Right lobe of liver (tissue), 4 donors: Measurements from ENCODE around the gene ATAD3A.

ENCODE experiments used
- CTCF ChIP-seq, 4 donors: fragments of 200-600 bp in 3 of 4; fragments of 450-650 bp in 1 of 4; IDR thresholded peaks; one replicate each; pipeline versions ENCODE4 v1.5.1 to v1.8.0; 2016 to 2022; ENCODE audit warnings: antibody characterized with exemption in 4 of 4, mild to moderate bottlenecking in 2 of 4
- POLR2A ChIP-seq: fragments of 450-650 bp; IDR thresholded peaks from one replicate; pipeline ENCODE4 v1.6.1; 2017; ENCODE audit warnings: antibody characterized with exemption, mild to moderate bottlenecking
- donor health status: DM: no; HTN: no; CAD: no.
- donor health status: DM: no; HTN: no; CAD: no.
- donor health status: DM: no; HTN: yes; CAD: no.

- TF ChIP-seq CTCF (IDR thresholded peaks at IDR 0.05) (no peak), POLR2A (no peak)
Measured at GRCh38 chr1:1544544-1544943, 32.6 kb downstream of the ATAD3A start.
